SU-DHL-6 (cell line): ENCODE results near the gene GRB10.

Experiments used
- H2AFZ ChIP-seq: fragments of 200-600 bp; sonication (generic); 2 replicates; pipeline ENCODE4 v1.6.1; 2014; ENCODE audit warnings: low read depth, mild to moderate bottlenecking, moderate library complexity, mixed read lengths, antibody characterized with exemption, low read length; ENCODE audit not compliant: severe bottlenecking
- H3F3A ChIP-seq: fragments of 200-600 bp; shearing (Covaris generic); 2 replicates; pipeline ENCODE4 v1.6.0; 2016; ENCODE audit warnings: antibody characterized with exemption, mild to moderate bottlenecking; ENCODE audit not compliant: insufficient read depth
- H3K27ac ChIP-seq: fragments of 200-600 bp; sonication (generic); 2 replicates; pipeline ENCODE4 v1.5.1; 2016; ENCODE audit warnings: low read depth, mild to moderate bottlenecking, low read length, moderate library complexity, mixed read lengths
- H3K27me3 ChIP-seq: fragments of 200-600 bp; sonication (generic), shearing (Covaris generic); 2 replicates; pipeline ENCODE4 v1.6.0; 2014; ENCODE audit warnings: mild to moderate bottlenecking, low read length
- H3K36me3 ChIP-seq: fragments of 200-600 bp; sonication (generic); 2 replicates; pipeline ENCODE4 v1.6.1; 2014; ENCODE audit warnings: mild to moderate bottlenecking, low read length, mixed read lengths
- H3K4me2 ChIP-seq: fragments of 300-600, 200-600 bp; shearing (Covaris generic), sonication (generic); 2 replicates; pipeline ENCODE4 v1.6.0; 2014; ENCODE audit warnings: low read length, low read depth, mild to moderate bottlenecking; ENCODE audit not compliant: poor library complexity, severe bottlenecking
- H3K4me3 ChIP-seq: fragments of 200-600 bp; sonication (generic); 2 replicates; pipeline ENCODE4 v1.5.1; 2014; ENCODE audit warnings: antibody characterized with exemption, low read length, mild to moderate bottlenecking, mixed read lengths; ENCODE audit not compliant: insufficient read depth, poor library complexity, severe bottlenecking
- H3K79me2 ChIP-seq: fragments of 200-600 bp; sonication (generic); 2 replicates; pipeline ENCODE4 v1.6.1; 2014; ENCODE audit warnings: mild to moderate bottlenecking, low read length, moderate library complexity; ENCODE audit not compliant: insufficient read depth
- H3K9ac ChIP-seq: fragments of 200-600 bp; sonication (generic); 2 replicates; pipeline ENCODE4 v1.7.0; 2014; ENCODE audit warnings: mild to moderate bottlenecking, low read length
- H3K9me2 ChIP-seq: fragments of 200-600 bp; sonication (generic); replicated peaks from 2 replicates; pipeline ENCODE4 v1.6.1; 2014; ENCODE audit warnings: low read length; ENCODE audit not compliant: insufficient read depth
- H3K9me3 ChIP-seq: fragments of 200-600 bp; sonication (generic); 2 replicates; pipeline ENCODE4 v1.6.1; 2014; ENCODE audit warnings: low read length, mixed read lengths; ENCODE audit not compliant: insufficient read depth
- H4K20me1 ChIP-seq: fragments of 200-600 bp; sonication (generic); 2 replicates; pipeline ENCODE4 v1.6.1; 2014; ENCODE audit warnings: low read depth, mild to moderate bottlenecking, antibody characterized with exemption, low read length, moderate library complexity, mixed read lengths
- EZH2phosphoT487 ChIP-seq: fragments of 200-600 bp; sonication (generic), shearing (Covaris generic); conservative IDR thresholded peaks from 2 replicates; pipeline ENCODE4 v1.6.1; 2018; ENCODE audit warnings: mild to moderate bottlenecking, antibody characterized with exemption, low read length, moderate library complexity, mixed read lengths
- TF ChIP-seq, protein P1 (sequence below): fragments of 200-600 bp; sonication (generic); IDR thresholded peaks from one replicate; pipeline ENCODE4 v1.5.1; 2017; ENCODE audit warnings: antibody characterized with exemption, mild to moderate bottlenecking, low read length, moderate library complexity; ENCODE audit not compliant: insufficient read depth, poor library complexity, severe bottlenecking

The GRB10 gene

DNA sequence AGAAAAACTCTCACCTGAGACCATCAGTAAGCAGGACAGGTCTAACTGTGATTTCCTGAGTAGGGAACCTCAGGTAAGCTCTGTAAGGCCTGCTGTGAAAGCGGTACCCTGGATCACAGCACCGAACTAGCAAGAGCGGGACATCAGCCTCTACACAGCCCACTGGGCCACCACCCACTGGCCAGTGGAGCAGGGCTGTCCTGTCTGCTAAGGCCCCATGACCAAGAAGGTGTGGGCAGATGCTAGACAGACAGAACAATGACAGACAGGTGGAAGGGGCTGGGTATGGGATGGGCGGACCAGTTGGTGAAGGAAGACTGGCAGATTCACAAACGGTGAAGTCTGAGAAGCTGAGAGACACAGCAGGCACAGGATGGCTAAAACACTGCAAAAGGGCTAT is 138.1 kb downstream of the GRB10 start:
- Histone ChIP-seq H3K9me3 (no peaks in the 10 kb centered on the region), H2AFZ (no peak overlapping the region), H3K4me2 (no peak overlapping the region), H3K27ac (no peak overlapping the region), H3K9ac (no peak overlapping the region), H3F3A (no peaks in the 10 kb centered on the region), H3K4me3 (no peak overlapping the region), H4K20me1 (no peaks in the 10 kb centered on the region), H3K36me3 (no peaks in the 10 kb centered on the region), H3K79me2 (no peaks in the 10 kb centered on the region), H3K9me2 (no peaks in the 10 kb centered on the region), H3K27me3 (no peaks in the 10 kb centered on the region)
- TF ChIP-seq EZH2phosphoT487, result no peak
- TF ChIP-seq, protein P1, sequence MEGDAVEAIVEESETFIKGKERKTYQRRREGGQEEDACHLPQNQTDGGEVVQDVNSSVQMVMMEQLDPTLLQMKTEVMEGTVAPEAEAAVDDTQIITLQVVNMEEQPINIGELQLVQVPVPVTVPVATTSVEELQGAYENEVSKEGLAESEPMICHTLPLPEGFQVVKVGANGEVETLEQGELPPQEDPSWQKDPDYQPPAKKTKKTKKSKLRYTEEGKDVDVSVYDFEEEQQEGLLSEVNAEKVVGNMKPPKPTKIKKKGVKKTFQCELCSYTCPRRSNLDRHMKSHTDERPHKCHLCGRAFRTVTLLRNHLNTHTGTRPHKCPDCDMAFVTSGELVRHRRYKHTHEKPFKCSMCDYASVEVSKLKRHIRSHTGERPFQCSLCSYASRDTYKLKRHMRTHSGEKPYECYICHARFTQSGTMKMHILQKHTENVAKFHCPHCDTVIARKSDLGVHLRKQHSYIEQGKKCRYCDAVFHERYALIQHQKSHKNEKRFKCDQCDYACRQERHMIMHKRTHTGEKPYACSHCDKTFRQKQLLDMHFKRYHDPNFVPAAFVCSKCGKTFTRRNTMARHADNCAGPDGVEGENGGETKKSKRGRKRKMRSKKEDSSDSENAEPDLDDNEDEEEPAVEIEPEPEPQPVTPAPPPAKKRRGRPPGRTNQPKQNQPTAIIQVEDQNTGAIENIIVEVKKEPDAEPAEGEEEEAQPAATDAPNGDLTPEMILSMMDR, result no peak

DNA sequence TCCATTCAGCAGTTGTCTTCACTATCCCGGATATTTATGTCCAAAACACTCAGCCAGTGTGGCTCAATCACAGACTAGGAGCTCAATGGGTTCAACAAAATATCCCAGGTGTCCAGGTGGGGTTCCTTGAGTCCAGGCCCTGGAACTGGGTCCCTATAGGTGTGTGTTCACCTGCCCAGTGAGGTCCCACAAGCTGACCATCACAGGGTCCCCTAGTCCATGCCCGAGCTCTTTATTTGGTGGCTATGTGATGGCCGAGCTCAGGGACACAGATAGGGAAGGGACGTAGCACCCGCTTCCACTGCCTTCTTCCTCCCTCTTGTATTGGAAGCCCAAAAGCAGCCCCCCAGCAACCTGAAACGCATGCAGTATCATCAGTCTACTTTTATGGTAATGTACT is 138.6 kb downstream of the GRB10 start:
- no peaks in the 10 kb centered on the region for H3K9me3 ChIP-seq
- H3K79me2 ChIP-seq, result no peaks in the 10 kb centered on the region
- no peak for TF ChIP-seq EZH2phosphoT487
- TF ChIP-seq, protein P1, result no peak
- H3K27ac ChIP-seq, result no peak overlapping the region
- no peaks in the 10 kb centered on the region for H4K20me1 ChIP-seq
- no peak overlapping the region for H2AFZ ChIP-seq
- no peak overlapping the region for H3K4me3 ChIP-seq
- no peak overlapping the region for H3K9ac ChIP-seq
- no peaks in the 10 kb centered on the region for H3K36me3 ChIP-seq
- H3K9me2 ChIP-seq, result no peaks in the 10 kb centered on the region
- H3K27me3 ChIP-seq, result no peaks in the 10 kb centered on the region
- no peak overlapping the region for H3K4me2 ChIP-seq
- H3F3A ChIP-seq, result no peaks in the 10 kb centered on the region

DNA sequence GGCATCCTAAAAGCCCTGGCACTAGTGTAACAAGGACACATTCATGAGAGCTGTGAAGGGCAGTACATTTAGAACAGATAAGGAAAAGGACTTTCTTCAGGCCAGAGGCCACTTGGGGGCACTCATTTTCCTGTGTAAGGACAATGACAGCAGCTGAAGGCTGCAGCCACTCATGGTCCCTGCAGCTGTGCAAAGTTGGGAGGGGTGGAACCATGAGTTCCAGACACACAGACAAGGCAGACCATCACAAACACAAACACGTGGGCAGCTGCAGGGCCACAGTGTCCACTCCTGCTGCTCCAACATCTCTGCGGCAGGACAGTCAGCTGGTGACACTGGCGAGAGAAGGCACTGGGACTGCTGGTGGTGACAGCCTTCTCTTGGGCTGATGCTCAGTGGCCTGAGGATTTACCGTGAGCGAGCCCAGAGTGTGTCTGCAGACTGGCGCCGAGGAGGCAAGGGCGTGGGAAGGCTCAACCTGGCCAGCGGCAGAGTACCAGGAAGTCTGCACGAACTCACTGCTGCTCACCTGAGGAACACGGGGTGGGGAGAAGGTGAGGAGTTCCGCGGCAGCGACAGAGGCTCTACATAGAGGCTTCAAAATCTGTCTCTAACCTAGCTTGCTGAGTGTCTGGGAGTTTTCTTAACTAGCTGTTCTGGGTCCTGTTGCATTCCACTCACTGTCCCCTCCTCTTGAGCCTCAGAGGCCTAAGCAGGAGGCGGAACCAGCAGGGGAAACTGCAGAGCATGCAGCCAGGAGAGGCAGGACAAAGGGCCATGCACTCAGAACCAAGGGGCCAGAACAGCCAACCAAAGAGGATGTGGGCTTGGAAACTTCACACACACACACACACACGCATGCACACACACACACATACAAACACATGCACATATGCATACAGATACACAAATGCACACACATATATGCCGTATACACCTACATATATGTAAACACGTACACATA is 141.0 kb downstream of the GRB10 start:
- Histone ChIP-seq H3K9ac (no peak overlapping the region), H3F3A (no peaks in the 10 kb centered on the region), H3K4me3 (no peak overlapping the region), H3K4me2 (no peak overlapping the region), H3K27ac (no peak overlapping the region), H3K9me3 (no peaks in the 10 kb centered on the region), H4K20me1 (no peaks in the 10 kb centered on the region), H3K9me2 (no peaks in the 10 kb centered on the region), H2AFZ (no peak overlapping the region), H3K27me3 (no peaks in the 10 kb centered on the region), H3K36me3 (no peaks in the 10 kb centered on the region), H3K79me2 (no peaks in the 10 kb centered on the region)
- TF ChIP-seq EZH2phosphoT487, result no peak
- TF ChIP-seq, protein P1, result no peak
